HL-60/S4 treated with phorbol 12-myristate 13-acetate at 8.2 ng/mL for 4 days and 3 days (cell line): ENCODE measurements around the gene PGLYRP2.
"Not testable (repeated sequence)": the region's sequence is repeated elsewhere in the genome, so short reads cannot be mapped to it uniquely, and the experiment has no call there.

Experiments used
- in situ Hi-C: fragments of 300-500 bp; cut with MboI; formaldehyde crosslinking; loops from 2 replicates; pipeline ENCODE4 v1.15.0; 2022; ENCODE audit warnings: low sequenced_read_pairs

Gene PGLYRP2

GRCh38 chr19:15488489-15489226 lies 9.4 kb upstream of the PGLYRP2 start:
- in situ Hi-C loops: no loop called here

DNA sequence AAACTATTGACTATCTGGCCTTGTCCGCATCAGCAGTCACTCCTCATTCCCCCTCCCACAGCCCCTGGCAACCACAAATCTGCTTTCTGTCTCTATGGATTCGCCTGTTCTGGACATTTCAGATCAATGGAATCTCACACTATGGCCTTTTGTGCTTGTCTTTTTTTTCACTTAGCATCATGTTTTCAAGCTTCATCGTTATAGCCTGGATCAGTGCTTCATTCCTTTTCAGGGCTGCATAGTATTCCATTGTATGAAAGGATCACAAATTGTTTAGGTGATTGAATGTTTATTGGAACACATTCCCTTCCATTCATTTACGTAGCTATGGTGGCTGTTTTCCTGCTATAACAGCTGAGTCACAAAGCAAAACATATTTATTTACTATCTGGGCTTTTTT lies 7.7 kb upstream of the PGLYRP2 start:
- in situ Hi-C loops: no loop called here

- in situ Hi-C loops: not testable (repeated sequence)
Observed at GRCh38 chr19:15485768-15486167, 6.5 kb upstream of the PGLYRP2 start.

DNA sequence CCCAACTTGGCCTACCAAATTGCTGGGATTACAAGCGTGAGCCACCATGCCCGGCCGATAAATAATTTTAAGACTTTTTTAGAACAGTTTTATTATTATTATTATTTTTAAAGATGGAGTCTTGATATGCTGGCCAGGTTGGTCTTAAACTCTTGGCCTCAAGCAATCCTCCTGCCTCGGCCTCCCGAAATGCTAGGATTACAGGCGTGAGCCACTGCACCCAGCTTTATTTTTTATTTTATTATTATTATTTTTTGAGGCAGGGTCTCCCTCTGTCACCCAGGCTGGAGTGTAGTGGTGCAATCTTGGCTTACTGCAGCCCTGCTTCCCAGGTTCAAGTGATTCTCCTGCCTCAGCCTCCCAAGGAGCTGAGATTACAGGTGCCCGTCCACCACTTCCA lies 1.7 kb upstream of the PGLYRP2 start:
- in situ Hi-C loops: not testable (repeated sequence)

- in situ Hi-C loops: no loop called here
Observed at GRCh38 chr19:15476325-15476724, 3.0 kb downstream of the PGLYRP2 start.

- in situ Hi-C loops: no loop called here
Observed at GRCh38 chr19:15475611-15476010, 3.7 kb downstream of the PGLYRP2 start.

- in situ Hi-C loops: no loop called here
Observed at GRCh38 chr19:15475169-15475568, 4.1 kb downstream of the PGLYRP2 start.

DNA sequence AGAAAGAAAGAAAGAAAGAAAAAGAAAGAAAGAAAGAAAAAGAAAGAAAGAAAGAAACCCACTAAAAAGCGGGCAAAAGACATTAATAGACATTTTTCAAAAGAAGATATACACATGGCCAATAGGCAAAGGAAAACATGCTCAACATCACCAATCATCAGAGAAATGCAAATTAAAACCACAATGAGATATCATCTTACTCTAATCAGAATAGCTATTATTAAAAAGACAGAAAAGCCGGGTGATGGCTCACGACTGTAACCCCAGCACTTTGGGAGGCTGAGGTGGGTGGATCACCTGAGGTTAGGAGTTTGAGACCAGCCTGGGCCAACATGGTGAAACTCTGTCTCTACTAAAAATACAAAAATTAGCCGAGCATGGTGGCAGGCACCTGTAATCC lies 5.5 kb downstream of the PGLYRP2 start:
- in situ Hi-C loops: not testable (repeated sequence)

GRCh38 chr19:15471639-15472101 lies 7.6 kb downstream of the PGLYRP2 start:
- in situ Hi-C loops: no loop called here

- in situ Hi-C loops: no loop called here
Observed at GRCh38 chr19:15469513-15470297, 9.6 kb downstream of the PGLYRP2 start.

DNA sequence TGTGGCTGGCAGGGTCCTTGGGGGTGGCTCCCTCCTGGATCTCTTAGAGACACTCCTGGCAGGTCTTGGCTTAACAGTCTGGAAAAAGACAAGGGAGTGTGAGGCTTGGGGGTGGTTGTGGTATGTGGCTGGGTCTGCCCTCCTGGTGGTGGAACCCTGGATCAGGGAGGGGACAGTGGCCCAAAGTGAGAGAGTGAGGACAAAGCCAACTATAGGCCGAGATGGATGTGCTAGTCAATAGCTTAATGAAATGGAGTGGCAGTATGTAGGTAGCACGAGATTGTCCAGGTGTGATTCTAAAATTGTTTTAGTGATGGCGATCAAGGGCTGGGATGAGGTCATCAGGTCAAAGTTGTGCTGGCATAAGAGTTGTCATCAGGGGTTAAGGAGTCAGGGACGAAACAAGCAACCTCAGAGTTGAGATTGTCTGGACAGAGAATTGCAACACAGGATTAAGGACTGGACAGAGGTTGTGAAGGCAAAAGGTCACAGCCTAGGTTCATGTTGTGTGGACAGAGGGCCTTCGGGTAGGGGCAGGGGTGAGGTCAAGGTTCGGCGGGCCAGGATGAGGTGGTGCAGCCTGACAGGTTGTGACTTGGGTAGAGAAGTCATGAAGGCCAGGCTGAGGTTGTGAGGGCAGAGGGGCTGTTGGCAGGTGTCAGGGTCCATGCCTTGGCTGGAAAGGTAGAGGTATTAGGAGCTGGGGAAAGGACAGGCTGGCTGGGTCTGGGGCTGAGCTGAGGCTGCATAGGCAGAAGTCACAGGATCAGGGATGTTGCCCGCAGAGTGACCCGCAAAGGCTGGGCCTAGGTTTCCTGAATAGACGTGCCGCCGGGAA lies 10.4 kb downstream of the PGLYRP2 start:
- in situ Hi-C loops: no loop called here

GRCh38 chr19:15467734-15468214 lies 11.5 kb downstream of the PGLYRP2 start:
- in situ Hi-C loops: no loop called here

DNA sequence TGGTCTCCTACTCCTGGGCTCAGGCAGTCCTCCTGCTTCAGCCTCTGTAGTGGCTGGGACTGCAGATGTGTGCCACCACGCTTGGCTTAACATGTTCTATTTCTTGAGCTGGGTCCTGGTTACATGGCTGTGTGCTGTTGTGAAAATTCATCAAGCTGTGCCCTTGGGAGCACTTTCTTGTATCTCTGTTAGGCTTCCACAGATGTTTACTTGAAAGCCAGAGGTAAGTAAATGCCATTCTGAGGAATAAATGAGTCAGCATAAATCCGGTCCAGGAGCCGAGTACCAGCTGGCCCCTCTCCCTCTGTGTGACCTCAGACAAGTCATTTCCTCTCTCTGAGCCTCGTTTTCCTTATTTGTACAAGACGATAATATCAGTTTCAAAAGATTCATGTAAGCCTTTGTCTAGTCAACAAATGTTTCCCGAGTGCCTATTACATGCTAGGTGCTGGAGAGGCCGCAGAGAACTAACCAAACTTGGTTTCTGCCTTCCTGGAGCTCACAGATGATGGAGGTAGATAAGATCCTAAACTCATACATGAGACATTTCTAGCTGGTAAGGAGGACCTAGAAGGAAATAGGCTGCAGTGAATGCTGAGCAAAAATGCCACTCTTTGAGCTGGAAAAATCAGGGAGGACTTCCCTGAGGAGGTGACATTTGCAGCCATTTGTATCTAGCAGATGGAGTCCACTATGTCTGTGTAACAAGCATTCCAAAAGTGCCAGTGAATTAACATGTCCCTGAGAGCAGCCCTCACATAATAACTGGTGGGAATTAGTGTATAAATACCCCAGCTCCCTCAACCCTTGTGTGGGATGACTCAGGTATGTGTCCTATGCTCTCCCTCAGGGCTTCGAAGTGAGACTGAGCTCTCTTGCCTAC lies 12.2 kb downstream of the PGLYRP2 start:
- in situ Hi-C loops: no loop called here

DNA sequence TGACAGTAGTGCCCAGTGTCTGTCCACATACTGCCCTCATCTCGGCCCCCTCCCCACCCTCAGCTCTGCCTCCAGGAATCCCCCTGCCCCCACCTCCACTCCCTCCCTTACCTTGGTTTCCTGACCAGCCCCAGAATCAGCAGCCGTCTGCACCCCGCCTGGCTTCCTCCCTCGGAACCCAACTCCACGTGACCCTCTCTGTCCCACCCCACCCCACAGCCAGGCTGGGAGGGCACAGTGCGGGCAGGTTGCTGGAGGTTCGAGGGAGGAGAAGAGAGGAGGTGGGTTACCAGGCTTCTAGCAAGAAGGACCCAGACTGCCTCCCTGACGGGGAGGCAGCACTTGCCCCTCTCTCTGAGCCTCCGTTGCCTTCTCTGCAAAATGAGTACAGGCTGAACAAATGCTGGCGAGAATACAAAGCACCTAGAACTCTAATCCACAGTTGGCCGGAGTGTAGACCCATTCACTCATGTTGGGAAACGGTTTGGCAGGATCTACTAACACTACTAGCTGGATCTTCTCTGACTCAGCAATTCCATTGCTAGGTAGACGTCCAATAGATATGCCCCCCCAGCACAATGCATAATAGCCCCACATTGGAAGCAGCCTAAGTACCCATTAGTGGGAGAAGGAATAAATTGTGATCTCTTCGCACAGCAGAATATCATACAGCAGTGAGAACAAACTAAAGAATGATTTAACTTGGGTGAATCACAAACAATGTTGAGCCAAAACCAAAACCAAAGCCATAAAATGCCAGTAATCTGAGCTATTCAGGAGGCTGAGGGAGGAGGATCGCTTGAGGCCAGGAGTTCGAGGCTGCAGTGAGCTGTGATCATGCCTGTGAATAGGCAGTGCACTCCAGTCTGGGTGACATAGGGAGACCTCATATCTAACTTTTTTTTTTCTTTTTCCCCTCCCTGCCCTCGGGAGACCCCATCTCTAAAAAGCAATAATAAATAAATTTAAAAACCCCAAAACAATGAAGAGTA lies 14.6 kb downstream of the PGLYRP2 start, which contains the start of gene RASAL3:
RASAL3 (minus strand) TSS at position 151 of the 992 bp plus-strand sequence. CDS start 186 bp downstream, outside the sequence.
- in situ Hi-C loops: no loop called here

- in situ Hi-C loops: no loop called here
Observed at GRCh38 chr19:15463861-15464371, 15.4 kb downstream of the PGLYRP2 start.

GRCh38 chr19:15461694-15462093 lies 17.6 kb downstream of the PGLYRP2 start:
- in situ Hi-C loops: no loop called here

DNA sequence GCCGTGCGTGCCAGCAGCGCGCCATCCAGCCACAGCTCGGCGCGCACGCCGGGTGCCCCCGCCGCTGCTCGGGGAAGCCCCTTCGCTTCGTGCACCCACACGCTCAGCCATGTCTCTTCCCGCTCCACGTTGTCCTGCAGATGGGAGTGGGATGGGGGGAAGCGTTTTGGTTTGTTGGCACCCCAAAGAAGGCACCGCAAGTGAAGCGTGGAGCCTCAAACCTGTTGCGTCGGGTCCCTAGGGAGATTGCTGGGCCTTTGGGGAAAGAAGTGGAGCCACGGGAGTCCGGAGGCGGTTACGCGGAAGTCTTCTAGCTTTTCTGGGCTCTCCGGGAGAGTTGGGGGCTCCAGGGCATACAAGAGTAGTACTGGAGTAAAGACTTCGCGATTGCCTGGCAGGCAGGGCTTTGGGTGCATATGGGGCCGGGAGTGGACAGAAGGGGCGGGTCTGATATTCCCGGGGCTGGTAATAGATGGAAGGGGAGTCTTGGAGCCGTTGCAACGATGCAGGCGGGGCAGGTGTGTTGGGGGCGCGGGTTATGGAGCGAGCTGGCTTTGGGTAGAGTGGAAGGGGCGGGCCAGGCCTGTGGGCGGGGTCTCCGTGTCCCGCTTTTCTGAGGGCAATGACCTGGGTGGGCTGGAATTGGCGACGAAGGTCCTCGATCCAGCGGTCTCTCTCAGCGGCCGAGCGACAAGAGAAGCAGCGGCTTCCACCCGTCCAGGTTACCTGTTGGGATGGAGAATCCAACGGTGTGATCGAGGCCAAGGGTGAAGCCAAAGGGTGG lies 21.4 kb downstream of the PGLYRP2 start:
- in situ Hi-C loops: no loop called here
